Measurements from ENCODE around the gene NARF. TPM values are rescaled to one million over a fixed set of nuclear protein-coding genes. Genes with fewer than 3 reads are reported as not detected.

NARF gene
- polyA plus RNA-seq, 2 of the 4 experiments (the other 2 are of a cell fraction) = 51.2 to 89.6 TPM

- Histone ChIP-seq H3K4me3 (no peak overlapping the region), H3K9me3 (no peaks in the 10 kb centered on the region), H3K4me1 (peaks cover 7% of the 10 kb centered on the region), H3K27ac (no peak overlapping the region), H3K4me2 (no peak overlapping the region)
- no peak for FAIRE-seq
- CTCF ChIA-PET = interaction anchor here (1.3 to 7.4 kb wide), 6 partner anchors 58 to 173 kb away, joined by 3 to 117 read pairs (median 5); no protein-coding TSS in a partner anchor
- TF ChIP-seq POLR2AphosphoS2 (conservative IDR thresholded peaks at IDR 0.05; ENCODE audit: low read length) = no peak
- no peak for TF ChIP-seq BCL3 (IDR thresholded peaks at IDR 0.05)
- TF ChIP-seq NR3C1 (IDR thresholded peaks at IDR 0.05) = no peak
- TF ChIP-seq ZC3H11A (IDR thresholded peaks at IDR 0.05) = no peak
- TF ChIP-seq HEYL (CRISPR knock-in tag; IDR thresholded peaks at IDR 0.05) = no peak
- TF ChIP-seq HOXA7 (CRISPR knock-in tag; IDR thresholded peaks at IDR 0.05) = no peak
- no peak for TF ChIP-seq FOXS1 (CRISPR knock-in tag; IDR thresholded peaks at IDR 0.05)
- TF ChIP-seq CHD4 (IDR thresholded peaks at IDR 0.05; ENCODE audit: borderline replicate concordance) = no peak
- no peak for TF ChIP-seq PBX3 (IDR thresholded peaks at IDR 0.05)
- no peak for TF ChIP-seq TP53 (CRISPR knock-in tag; IDR thresholded peaks at IDR 0.05)
- no peak for TF ChIP-seq NFE2L2 (conservative IDR thresholded peaks at IDR 0.05; ENCODE audit: low read length)
- TF ChIP-seq ZSCAN20 (CRISPR knock-in tag; IDR thresholded peaks at IDR 0.05) = no peak
- TF ChIP-seq MAFK (IDR thresholded peaks at IDR 0.05; ENCODE audit: partially characterized antibody) = no peak
- no peak for TF ChIP-seq PHF8 (IDR thresholded peaks at IDR 0.05; ENCODE audit: borderline replicate concordance, low read depth)
- no peak for TF ChIP-seq HDAC2 (IDR thresholded peaks at IDR 0.05)
- TF ChIP-seq FOSL2 (IDR thresholded peaks at IDR 0.05) = no peak
- no peak for TF ChIP-seq FOSL2 (CRISPR knock-in tag; IDR thresholded peaks at IDR 0.05)
- TF ChIP-seq FOSB (CRISPR knock-in tag; IDR thresholded peaks at IDR 0.05) = no peak
- TF ChIP-seq REST (IDR thresholded peaks at IDR 0.05) = no peak
- TF ChIP-seq JUNB (IDR thresholded peaks at IDR 0.05) = no peak
- TF ChIP-seq E2F6 (IDR thresholded peaks at IDR 0.05; ENCODE audit: borderline replicate concordance, low read depth) = no peak
- POLR2A ChIA-PET = no interaction called here
- DNase-seq (ENCODE audit: low read depth in 1 of 2, low spot score in 1 of 2) = no peak
- 92% methylated on average over 21 of the region's 21 CpGs for WGBS (ENCODE audit: missing lambda C conversion rate)
- no peak for ATAC-seq
Measured at GRCh38 chr17:82408938-82409318, 49.6 kb upstream of the NARF start.

GRCh38 chr17:82410014-82410716, 48.4 kb upstream of the NARF start:
- H3K4me2 ChIP-seq = no peak overlapping the region
- POLR2A ChIA-PET = interaction anchor here (0.6 kb wide), 1 partner anchor 53 kb away, joined by 4 read pairs; no protein-coding TSS in a partner anchor
- DNase-seq (ENCODE audit: low read depth in 1 of 2, low spot score in 1 of 2) = no peak
- ATAC-seq = no peak
- H3K4me3 ChIP-seq = no peak overlapping the region
- no peaks in the 10 kb centered on the region for H3K9me3 ChIP-seq
- H3K4me1 ChIP-seq = peaks cover 7% of the 10 kb centered on the region
- 84% methylated on average over 14 of the region's 14 CpGs for WGBS (ENCODE audit: missing lambda C conversion rate)
- no peak overlapping the region for H3K27ac ChIP-seq
- CTCF ChIA-PET = interaction anchor here (0.7 to 7.4 kb wide), 11 partner anchors 11 to 168 kb away, joined by 3 to 117 read pairs (median 3); no protein-coding TSS in a partner anchor
- no peak for FAIRE-seq
- TF ChIP-seq JUNB (IDR thresholded peaks at IDR 0.05) = no peak
- no peak for TF ChIP-seq PBX3 (IDR thresholded peaks at IDR 0.05)
- TF ChIP-seq PHF8 (IDR thresholded peaks at IDR 0.05; ENCODE audit: borderline replicate concordance, low read depth) = no peak
- TF ChIP-seq JUN (IDR thresholded peaks at IDR 0.05) = no peak
- no peak for TF ChIP-seq NR3C1 (IDR thresholded peaks at IDR 0.05)
